Cardiac fibroblast (primary cell): ENCODE measurements around the gene MTMR10.

Experiments used
- DNase-seq, 2 donors: peaks; one replicate each; pipeline versions ENCODE4 v3.0.0 to v3.0.0-alpha.2; 2010; ENCODE audit warnings: low read depth in 2 of 2
- H3K4me3 ChIP-seq, 2 donors: replicated peaks in 1 of 2; 1 replicate in 1 of 2; 2 replicates in 1 of 2; pipeline ENCODE4 v1.5.1; 2011; ENCODE audit warnings: low read depth in 2 of 2, low read length in 2 of 2, mild to moderate bottlenecking in 2 of 2, moderate library complexity in 1 of 2
- TF ChIP-seq, protein P1 (sequence below): IDR thresholded peaks from one replicate; pipeline ENCODE4 v1.5.1; 2011; ENCODE audit warnings: low read depth, mild to moderate bottlenecking, low read length, inconsistent platforms

The MTMR10 gene

DNA sequence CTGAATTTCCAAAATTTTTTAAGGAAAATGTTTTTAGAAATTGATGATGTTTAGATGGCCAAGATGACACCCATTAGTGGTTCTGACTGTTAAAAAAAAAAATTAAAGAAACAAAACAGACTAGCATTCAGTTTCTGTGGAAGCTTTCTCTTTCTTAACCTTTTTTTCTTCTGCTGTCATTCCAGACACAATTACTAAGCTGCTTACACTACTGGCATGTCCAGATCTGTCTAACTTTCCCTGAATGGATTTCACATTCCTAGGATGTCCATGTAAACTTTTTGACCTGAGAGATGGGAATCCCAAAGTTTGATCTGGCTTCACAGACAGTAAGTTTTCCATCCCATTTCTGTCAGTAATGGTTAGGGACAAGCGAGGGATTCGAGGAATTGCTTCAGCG lies 10.3 kb upstream of the MTMR10 start:
- H3K4me3 ChIP-seq, result no peak overlapping the region

DNA sequence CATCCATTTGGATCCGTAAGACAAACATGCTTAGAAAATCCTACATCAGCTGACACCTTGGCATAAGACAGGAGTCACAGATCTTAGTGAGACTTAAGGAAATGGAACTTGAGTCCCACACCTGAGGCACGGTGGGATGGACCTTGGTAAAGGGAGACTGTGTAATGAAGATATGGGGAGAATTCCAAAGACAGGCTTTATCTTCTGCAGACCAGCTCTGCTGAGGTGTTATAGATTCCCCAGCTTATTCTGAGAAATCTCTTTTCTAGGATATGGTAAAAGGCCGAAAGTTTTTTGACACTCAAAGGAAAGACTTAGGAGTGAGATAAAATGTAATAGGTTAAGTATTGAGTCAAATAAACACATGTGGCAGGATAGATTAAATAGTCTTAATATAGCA lies 8.3 kb upstream of the MTMR10 start:
- TF ChIP-seq, protein P1, sequence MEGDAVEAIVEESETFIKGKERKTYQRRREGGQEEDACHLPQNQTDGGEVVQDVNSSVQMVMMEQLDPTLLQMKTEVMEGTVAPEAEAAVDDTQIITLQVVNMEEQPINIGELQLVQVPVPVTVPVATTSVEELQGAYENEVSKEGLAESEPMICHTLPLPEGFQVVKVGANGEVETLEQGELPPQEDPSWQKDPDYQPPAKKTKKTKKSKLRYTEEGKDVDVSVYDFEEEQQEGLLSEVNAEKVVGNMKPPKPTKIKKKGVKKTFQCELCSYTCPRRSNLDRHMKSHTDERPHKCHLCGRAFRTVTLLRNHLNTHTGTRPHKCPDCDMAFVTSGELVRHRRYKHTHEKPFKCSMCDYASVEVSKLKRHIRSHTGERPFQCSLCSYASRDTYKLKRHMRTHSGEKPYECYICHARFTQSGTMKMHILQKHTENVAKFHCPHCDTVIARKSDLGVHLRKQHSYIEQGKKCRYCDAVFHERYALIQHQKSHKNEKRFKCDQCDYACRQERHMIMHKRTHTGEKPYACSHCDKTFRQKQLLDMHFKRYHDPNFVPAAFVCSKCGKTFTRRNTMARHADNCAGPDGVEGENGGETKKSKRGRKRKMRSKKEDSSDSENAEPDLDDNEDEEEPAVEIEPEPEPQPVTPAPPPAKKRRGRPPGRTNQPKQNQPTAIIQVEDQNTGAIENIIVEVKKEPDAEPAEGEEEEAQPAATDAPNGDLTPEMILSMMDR, result no peak
- H3K4me3 ChIP-seq, result no peak overlapping the region
- DNase-seq, result no peak

More for the DNA sequence above, 10.3 kb upstream of the MTMR10 start:
- DNase-seq, result no peak
- TF ChIP-seq, protein P1, result no peak

DNA sequence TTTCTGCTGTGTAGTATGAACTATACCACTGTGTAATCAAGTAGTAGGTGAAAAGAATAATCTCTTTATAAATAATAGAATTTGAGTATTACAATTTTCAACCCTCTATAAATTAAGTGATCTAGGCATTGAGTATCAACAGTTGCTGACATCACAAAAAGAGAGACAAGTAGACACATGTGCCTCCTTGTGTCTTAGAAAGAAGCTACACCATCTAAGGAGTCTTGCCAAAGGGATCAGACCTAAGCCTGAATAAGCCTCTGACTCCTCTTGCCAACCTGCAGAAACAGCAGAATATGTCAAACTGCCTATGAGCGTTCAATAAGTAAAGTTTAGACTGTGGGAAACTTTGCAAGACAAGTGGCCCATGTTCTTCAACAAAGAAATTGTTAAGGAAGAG lies 5.8 kb upstream of the MTMR10 start:
- no peak overlapping the region for H3K4me3 ChIP-seq
- no peak for DNase-seq
- TF ChIP-seq, protein P1, result no peak

DNA sequence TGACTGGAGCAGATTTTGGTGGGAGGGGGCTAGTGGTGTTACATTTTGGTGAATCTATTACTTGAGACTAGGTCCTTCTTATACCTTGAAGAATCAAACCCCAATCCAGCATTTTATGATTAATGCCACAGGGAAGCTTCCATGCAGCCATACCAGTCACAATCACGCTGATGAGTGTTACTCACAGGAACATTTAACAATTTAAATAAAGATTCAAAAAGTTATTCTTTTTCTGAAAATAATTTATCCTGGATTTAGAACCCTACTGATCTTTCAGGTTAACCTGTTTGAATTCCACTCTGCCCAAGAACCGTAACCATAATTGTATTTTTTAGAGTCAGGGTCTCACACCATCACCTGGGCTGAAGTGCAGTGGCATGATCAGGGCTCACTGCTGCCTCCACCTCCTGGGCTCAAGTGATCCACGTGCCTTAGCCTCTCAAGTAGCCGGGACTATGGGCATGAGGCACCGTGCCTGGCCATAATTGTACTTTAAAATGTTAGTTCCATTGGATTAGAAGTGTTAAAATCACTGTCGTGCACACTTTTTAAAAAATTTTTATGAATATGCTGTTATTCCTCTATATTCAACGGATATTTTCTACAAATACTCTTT lies 929 bp upstream of the MTMR10 start:
- peak overlapping the region; percentile 64 to 88 for H3K4me3 ChIP-seq
- no peak for DNase-seq
- TF ChIP-seq, protein P1, result no peak

DNA sequence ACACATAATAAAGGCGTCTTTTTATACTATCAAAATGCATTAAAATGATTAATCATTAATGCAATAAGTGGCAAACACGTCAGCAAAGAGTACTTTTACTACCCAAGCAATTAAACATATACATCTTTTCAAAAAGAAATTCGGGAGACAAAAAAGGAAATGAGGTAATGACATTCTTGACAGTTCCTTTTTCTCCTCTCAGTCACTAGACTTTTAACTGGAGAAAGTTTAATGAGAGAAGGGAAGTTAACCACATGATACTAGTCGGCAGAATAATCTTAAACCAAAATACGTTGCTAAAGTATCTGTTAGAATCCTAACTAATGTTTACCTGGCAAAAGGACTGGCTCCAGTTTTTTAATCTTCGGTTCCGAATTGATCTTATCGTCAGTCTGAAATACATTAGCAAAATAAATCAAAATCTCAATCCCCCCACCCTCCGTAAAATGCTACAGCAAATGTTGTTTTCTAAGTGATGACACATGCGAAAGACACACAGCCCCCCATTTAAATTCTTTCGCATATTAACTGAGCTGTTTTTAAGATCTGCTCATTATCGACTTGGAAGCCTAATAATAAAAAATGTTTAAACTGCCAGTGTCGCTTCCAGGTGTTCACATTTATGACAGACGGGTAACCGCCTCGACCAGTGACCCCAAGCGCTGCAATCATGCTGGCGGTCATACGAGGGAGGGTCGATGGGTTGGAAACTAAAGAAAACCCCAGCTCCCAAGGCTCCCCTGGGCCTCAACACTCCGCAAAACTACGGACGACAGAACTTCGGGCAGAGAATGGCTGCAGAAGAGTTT lies 778 bp downstream of the MTMR10 start:
- DNase-seq, result peak; percentile 21 to 41
- TF ChIP-seq, protein P1, result no peak
- H3K4me3 ChIP-seq, result peak overlapping the region; percentile 88 to 92

DNA sequence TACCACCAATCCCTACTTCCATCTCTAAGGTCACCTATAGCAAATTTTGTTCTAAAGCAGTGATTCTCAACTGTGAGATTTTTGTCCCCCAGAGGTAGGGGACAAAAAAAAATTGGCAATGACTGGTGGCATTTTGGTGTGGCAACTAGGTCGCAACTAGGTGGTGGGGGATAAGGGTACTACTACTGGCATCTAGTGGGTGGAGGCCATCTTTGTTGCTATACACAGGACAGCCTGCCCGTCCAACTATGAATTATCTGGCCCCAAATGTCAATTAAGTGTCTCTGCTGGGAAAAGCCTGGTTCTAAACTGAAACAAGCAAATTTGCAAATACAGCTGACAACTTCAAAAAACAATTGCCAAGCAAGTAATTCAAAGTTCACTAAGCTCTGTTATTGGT lies 1.4 kb downstream of the MTMR10 start:
- no peak for DNase-seq
- peak overlapping the region; percentile 88 to 92 for H3K4me3 ChIP-seq
- TF ChIP-seq, protein P1, result no peak
